GM18526 (cell line): ENCODE results near the gene ANXA5.

ENCODE experiments used
- POLR2A ChIP-seq: IDR thresholded peaks from 3 replicates; pipeline ENCODE4 v1.6.1; 2011; ENCODE audit not compliant: insufficient read length; ENCODE audit errors: extremely low read depth

The ANXA5 gene

DNA sequence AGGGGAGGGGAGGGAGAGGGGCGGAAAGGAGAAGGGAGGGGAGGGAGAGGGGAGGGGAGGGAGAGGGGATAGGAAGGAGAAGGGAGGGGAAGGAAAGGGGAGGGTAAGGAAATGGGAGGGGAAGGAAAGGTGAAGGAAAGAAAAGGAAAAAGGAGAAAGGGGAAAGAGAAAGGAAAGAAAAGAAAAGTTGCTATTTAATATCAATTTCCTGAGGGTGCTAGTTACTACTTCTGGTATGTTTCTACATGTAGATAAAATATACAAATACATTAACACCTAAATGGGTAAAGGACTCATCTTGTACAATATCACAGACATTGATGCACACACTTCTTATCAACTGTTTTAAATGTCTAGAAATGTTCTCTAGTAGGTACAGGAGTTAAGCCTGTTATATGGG lies 22.6 kb downstream of the ANXA5 start:
- no peak for TF ChIP-seq POLR2A

DNA sequence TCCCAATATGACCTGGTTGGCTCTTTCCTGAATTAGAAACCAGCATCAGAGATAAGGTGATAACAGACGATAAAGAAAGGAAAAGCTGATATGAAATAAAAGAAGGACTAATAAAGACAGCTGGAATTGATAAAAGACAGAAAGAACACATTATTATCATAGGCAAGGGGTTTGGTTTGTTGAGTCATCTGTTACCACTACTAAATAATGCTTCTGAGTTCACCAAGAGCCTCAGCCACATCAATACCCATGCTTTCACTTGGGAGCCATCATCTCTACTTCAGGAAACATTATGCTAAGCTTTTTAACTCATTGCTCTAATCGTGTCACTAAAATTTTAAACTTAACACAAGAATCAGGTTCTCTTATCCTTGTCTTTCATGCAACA lies 27.6 kb downstream of the ANXA5 start:
- no peak for TF ChIP-seq POLR2A

DNA sequence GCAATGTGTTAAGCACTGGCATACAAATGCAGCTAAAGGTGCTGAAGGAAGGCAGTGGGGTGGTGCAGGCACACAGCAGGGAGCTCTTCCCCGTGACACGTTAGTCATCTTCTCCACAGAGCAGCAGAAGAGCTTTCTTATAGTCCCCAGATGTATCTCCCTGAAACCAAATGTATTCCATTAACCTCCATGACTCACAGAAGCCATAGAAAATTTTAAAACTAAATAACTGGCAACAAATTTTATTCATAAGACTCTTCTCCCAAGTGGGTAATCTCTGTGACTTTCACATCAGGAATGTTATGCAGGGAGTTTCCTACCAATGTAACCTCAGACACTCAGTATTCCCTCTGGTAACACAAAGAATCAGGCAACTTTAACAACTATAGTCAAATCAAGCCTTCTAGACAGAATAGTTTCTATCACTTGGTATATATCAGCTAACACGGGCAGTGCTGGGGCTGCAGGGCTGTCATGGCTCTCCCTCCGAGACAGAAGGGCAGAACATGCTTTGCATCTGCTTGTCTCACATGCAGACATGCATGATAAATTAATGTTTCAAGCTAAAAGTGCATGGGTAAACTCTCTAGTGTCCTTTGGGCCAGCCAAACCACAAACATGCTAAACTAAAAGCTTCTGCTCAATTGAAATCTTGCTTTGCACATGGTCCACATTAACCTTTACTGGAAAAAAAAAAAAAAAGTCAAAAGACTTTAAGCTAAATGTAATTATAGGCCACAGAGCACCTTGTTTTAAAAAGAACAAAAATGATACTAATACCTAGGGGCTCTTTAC lies 28.2 kb downstream of the ANXA5 start:
- no peak for TF ChIP-seq POLR2A

DNA sequence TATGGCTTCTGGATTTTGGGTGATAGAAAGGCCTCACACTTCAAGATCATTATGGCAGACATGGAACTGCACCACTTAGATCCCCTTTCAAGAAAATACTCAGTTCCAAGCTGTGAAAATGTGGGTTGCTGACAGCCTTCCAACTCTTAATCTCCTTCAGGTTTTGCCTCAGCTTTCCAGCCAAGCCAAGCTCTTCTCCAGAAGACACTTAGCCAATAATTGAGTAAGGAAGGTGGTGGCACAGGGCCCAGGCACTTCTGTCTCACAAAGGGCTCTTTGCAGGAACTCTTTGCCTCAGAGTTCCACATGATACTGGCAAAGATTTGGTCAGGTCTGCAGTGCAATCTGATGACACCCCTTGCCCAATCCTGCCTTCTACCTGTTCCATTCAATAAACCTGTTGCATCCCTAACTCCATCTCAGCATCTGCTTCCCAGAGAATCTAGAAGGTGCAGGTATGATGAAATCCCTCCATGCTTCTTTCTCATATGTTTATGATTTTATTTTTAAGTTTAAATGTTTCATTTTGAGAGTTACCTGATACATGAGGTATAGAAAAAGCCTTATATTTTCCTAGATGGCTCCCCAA lies 30.6 kb downstream of the ANXA5 start:
- no peak for TF ChIP-seq POLR2A

DNA sequence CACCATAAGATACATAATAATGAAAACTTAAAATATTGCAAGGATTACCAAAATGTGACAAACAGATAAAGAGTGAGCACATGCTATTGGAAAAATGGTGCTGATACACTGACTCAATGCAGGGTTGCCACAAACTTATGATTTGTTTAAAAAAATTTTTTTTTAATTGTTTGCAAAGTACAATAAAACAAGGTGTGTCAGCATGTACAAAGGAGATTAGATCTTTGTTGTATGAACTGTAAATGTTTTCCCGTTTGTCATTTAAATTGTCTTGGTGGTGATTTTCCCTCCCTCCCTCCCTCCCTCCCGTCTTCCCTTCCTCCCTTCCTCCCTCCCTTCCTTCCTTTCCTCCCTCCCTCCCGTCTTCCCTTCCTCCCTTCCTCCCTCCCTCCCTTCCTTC lies 31.4 kb downstream of the ANXA5 start:
- no peak for TF ChIP-seq POLR2A

DNA sequence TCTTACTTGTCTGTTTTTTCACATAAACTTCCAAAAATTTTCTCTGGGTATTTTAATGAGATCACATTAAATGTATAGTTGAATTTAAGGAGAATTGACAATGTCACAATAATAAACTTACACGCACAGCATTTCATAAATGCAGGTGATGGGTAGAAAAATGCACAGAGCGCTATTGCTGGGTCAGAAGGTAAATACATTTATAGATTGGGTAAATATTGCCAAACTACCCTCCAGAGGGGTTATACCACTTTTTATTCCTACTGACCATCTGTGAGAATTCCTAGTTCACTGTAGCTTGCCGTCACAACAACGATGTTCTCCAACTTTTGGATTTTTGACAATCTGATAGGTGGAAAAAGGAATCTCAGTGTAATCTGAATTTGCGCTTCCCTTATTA lies 34.6 kb downstream of the ANXA5 start:
- TF ChIP-seq POLR2A = no peak

DNA sequence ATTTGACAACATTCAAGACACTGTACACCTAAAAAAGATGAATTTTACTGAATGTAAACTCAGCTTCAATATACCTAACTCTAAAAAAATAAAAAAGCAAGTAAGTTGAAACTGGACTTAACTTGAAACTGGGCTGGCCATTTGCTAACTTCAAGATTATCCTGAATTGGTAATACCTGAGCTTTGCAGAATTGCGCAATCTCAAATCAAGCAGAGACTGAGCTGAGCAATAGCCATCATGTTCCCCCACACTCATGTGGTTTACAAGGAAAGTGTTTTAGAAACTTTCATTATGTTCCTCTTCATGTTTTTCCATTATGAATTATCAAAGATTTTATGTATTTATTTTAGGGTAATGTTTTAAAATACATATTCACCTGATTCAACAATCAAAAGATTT lies 38.7 kb downstream of the ANXA5 start:
- no peak for TF ChIP-seq POLR2A

DNA sequence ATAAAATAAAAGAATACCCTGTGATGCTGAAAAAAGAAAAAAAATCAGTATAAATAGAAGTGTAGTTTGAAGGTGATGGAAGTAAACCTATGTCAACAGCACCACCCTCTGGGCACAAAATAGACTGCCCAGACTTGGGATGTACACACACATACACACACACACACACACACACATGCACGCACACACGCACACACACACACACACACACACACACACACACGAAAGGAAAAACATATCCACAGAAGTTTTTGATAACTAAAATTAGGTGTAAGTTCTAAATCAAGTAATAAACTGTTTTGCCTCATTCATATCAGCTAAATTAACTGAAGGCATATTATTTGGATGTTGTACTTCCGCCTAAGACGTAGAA lies 40.5 kb downstream of the ANXA5 start:
- TF ChIP-seq POLR2A = no peak

DNA sequence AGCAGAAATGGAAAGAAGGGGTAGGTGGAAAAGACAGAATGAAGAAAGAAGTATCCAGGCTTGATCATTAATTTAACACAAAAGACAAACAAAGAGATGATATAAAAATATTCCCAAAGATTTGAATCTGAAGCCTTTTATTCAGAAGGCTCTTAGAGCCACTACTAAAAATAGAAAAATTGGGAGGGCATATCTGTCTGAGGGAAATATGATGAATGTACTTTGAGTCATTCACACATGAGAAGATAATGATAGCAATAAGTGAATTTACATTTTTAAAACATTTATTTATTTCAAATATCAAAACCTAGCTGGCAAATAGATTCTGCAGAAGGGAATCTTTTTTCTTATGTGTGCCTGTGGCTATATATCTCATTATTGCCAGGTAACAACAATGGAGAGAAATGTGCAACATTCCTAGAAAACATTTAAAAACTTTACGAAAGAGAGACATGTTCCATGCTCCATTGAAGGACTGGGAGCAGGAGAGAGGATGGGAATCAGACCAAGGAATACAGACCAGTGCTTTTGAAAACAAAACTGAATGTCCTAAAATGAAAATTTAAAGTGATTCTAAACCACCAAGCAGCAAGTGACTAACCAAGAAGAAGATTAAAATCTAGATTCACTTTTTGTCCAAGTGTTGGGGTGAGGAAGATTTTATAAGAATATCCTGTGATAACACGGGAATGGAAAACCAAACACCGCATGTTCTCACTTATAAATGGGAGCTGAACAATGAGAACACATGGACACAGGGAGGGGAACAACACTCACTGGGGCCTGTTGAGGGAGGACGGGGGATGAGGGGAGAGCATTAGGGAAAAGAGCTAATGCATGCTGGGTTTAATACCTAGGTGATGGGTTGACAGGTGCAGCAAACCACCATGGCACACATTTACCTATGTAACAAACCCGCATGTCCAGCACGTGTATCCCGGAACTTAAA lies 41.2 kb downstream of the ANXA5 start:
- no peak for TF ChIP-seq POLR2A

DNA sequence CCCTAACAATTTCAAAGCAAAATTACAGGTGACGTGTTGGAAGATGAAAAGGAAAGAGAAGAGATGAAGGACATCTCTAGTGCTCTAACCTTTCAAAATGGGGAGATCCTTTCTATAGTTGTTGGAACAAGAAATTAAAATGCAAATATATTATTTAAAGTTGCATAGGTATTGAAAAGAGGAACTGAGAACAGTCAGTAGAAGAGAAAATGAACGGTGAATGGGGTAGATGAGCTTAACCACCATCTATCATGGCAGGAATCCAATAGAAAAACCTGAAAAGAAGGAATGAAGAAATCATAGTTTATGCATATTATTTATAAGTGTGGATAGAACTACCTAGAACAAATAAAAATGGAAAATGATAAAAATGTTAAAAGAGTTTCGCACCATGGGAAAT lies 42.0 kb downstream of the ANXA5 start:
- TF ChIP-seq POLR2A = no peak

DNA sequence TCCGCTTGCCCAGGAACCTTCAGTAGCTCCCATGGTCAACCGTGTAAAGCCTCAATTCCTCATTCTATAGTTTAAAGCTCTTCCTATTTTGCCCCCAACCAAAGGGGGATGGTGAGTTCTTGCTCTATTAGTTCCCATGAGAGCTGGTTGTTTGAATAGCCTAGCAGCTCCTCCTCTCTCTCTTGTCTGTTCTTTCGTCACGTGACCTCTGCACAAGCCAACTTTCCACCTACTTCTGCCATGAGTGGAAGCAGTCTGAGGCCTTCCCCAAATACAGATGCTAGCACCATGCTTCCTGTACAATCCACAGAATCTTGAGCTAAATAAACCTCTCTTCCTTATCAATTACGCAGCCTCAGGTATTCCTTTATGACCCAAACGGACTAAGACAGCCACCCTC lies 42.8 kb downstream of the ANXA5 start:
- TF ChIP-seq POLR2A = no peak

DNA sequence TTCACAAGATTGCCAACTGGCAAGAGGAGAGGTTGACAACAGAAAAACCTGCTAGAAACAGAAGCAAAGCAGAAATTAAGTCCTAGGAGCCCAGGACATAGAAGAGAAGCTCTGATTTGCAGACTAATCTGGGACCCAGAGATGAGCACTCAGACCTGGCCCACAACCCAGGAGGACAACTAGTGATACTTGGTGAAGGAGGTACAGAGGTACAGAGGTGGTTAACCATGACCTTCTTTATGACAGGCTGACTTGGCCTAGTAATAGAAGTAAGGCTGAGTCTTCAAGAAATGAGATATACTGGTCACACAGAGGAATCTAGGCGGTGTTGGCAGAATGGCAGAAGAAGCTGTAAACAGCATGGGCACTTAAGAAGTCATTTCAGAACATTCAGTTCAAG lies 43.6 kb downstream of the ANXA5 start:
- TF ChIP-seq POLR2A = no peak

DNA sequence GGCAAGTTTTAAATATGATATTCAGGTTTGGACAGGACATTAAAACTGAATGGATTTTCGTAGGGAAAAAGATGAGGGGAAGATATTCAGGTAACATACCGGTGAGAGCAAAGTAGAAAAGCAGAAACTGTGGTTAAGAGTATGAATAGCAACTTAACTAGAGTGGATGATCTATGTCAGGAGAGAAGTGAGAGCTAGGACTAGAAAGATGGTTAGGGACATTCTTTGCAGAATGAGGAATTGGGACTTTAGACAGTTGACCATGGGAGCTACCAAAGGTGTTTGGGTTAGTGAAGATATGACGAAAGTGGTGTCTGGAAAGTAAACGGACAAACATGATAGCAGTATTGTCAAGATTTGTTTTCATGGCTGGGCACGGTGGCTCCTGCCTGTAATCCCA lies 45.2 kb downstream of the ANXA5 start:
- TF ChIP-seq POLR2A = no peak

DNA sequence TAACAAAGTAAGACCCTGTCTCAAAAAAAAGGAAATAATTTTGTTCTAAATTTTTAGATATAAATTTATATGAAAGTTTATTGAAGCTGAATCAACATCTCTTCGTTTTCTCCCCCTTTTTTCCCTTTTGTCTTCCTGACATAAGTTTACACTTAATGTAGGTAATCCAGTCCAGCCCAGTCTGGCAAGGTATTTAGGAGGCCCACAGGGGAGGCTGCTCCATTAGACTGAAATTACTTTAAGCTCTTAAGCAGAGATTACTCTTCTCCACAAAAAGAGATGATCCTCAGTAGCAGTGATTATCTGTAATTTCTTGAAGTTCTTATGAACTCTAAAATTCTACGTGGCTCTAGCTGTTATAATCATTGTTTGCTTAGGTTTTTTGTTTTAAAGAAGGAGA lies 46.0 kb downstream of the ANXA5 start:
- no peak for TF ChIP-seq POLR2A

DNA sequence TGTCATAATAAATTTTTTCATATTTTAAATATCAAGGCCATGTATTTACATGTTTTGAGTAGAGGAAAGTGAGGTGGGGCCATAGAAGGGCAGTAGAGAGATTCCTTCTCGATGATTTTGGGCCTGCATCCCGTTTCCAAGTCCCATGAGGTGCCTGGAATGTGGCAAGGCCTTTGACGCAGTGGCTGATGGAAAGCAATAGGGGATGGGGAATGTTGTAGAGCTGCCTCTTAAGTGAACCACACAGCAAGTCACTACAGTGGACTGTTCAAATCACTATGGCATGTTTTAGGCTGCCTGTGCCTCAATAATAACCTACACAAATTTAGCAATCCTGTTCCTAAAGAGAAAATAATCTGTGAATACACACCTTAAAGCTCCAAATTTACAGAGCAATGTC lies 48.3 kb downstream of the ANXA5 start:
- no peak for TF ChIP-seq POLR2A
